Osteocyte (in vitro differentiated cells): ENCODE results near the gene GNG2. TPM values are rescaled to one million over a fixed set of nuclear protein-coding genes. Genes with fewer than 3 reads are reported as not detected.
A peak's percentile ranks its signal among the peaks of the same experiment; 100 is the strongest.
"Not testable (repeated sequence)": the region's sequence is repeated elsewhere in the genome, so short reads cannot be mapped to it uniquely, and the experiment has no call there.

Source experiments
- DNase-seq: peaks from one replicate; pipeline ENCODE4 v3.0.0; 2021; ENCODE audit warnings: mixed read lengths; ENCODE audit not compliant: unreplicated experiment; ENCODE audit errors: extremely low spot score
- H3K27ac Mint-ChIP-seq: one replicate; pipeline ENCODE4 v1.8.0; 2021; ENCODE audit warnings: mild to moderate bottlenecking, mixed read lengths; ENCODE audit not compliant: unreplicated experiment
- H3K27me3 Mint-ChIP-seq: one replicate; pipeline ENCODE4 v1.8.0; 2021; ENCODE audit warnings: mixed read lengths; ENCODE audit not compliant: unreplicated experiment
- H3K36me3 Mint-ChIP-seq: one replicate; pipeline ENCODE4 v1.8.0; 2021; ENCODE audit warnings: mixed read lengths; ENCODE audit not compliant: unreplicated experiment
- H3K4me1 Mint-ChIP-seq: one replicate; pipeline ENCODE4 v1.8.0; 2021; ENCODE audit warnings: mixed read lengths; ENCODE audit not compliant: unreplicated experiment
- H3K4me3 Mint-ChIP-seq: one replicate; pipeline ENCODE4 v1.8.0; 2021; ENCODE audit warnings: mild to moderate bottlenecking, moderate library complexity, mixed read lengths; ENCODE audit not compliant: unreplicated experiment
- H3K9me3 Mint-ChIP-seq: one replicate; pipeline ENCODE4 v1.8.0; 2021; ENCODE audit warnings: mixed read lengths; ENCODE audit not compliant: unreplicated experiment
- total RNA-seq: library from RNA; stranded (reverse); gene quantifications from 2 replicates; pipeline ENCODE4 v1.2.1, GENCODE V29; 2021
- TF ChIP-seq, protein P1 (sequence below): fragments of 200-600 bp; sonication (generic); IDR thresholded peaks from 2 replicates; pipeline ENCODE4 v1.5.0; 2021; ENCODE audit warnings: antibody characterized with exemption, mild to moderate bottlenecking, moderate library complexity

Gene GNG2
- total RNA-seq, 1 donor from 2014 or later, result 3.9 TPM

DNA sequence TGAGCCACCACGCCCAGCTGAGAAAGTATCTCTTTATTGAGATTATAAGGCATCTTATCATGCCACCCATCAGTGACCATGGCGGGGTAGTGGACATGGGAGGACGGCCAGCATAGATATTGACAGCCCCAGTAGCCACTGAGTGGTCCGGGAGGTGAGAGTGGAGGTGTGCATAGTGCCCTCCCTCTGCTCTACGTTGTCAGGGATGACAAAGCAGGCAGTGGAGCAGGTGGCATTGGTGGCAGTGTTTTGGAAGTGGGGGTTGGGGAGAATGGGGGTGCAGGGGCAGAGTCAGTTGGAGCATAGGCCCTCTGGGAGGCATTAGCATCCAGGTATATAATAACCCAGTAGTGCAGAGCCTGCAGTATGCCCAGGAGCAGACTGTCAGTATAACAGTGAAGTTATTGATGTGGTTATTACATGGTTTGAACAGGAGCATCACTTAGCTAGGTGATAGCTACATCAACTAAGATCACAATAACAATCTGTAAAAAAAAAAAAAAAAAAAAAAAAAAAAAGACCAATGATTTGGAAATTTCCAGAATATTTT, 41.1 kb downstream of the GNG2 start:
- H3K27me3 Mint-ChIP-seq, result no peaks in the 10 kb centered on the region
- no peak for DNase-seq
- H3K9me3 Mint-ChIP-seq, result no peaks in the 10 kb centered on the region
- TF ChIP-seq, protein P1, sequence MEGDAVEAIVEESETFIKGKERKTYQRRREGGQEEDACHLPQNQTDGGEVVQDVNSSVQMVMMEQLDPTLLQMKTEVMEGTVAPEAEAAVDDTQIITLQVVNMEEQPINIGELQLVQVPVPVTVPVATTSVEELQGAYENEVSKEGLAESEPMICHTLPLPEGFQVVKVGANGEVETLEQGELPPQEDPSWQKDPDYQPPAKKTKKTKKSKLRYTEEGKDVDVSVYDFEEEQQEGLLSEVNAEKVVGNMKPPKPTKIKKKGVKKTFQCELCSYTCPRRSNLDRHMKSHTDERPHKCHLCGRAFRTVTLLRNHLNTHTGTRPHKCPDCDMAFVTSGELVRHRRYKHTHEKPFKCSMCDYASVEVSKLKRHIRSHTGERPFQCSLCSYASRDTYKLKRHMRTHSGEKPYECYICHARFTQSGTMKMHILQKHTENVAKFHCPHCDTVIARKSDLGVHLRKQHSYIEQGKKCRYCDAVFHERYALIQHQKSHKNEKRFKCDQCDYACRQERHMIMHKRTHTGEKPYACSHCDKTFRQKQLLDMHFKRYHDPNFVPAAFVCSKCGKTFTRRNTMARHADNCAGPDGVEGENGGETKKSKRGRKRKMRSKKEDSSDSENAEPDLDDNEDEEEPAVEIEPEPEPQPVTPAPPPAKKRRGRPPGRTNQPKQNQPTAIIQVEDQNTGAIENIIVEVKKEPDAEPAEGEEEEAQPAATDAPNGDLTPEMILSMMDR, result no peak
- H3K27ac Mint-ChIP-seq, result no peak overlapping the region
- no peak overlapping the region for H3K4me3 Mint-ChIP-seq
- H3K4me1 Mint-ChIP-seq, result peaks cover 13% of the 10 kb centered on the region
- H3K36me3 Mint-ChIP-seq, result peaks cover 2% of the 10 kb centered on the region

DNA sequence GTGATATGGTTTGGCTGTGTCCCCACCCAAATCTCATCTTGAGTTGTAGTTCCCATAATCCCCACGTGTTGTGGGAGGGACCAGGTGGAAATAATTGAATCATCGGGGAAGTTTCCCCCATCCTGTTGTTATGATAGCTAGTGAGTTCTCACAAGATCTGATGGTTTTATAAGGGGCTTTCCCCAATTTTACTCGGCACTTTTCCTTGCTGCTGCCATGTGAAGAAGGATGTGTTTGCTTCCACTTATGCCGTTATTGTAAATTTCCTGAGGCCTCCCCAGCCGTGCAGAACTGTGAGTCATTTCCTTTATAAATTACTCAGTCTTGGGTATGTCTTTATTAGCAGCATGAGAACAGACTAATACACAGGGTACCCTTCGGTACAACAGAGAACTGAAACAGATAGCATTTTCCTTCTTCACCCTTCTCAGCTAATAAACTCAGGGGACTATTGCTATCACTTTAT, 45.3 kb downstream of the GNG2 start:
- Mint-ChIP-seq H3K4me1 (peaks cover 19% of the 10 kb centered on the region), H3K4me3 (peak overlapping the region; percentile 39), H3K27ac (peak overlapping the region; percentile 88)
- not testable (repeated sequence) for H3K36me3 Mint-ChIP-seq, DNase-seq, H3K27me3 Mint-ChIP-seq, H3K9me3 Mint-ChIP-seq
- TF ChIP-seq, protein P1, result peak; percentile 17

DNA sequence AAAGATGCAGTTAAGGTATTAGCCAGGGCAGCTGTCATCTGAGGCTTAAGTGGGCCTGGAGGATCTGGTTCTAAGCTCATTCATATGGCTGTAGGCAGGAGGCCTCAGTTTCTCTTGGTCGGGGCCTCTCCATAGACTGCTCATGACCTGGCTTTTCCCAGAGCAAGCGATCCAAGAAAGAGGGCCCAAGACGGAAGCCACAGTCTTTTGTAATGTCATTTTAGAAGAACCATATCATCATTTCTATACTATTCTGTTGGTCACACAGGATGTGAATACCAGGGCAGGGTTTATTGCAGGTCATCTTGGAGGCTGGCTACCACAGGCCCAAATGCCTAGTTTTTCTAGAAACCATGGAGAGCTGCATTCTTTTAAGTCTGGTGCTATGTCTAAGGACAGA, 47.7 kb downstream of the GNG2 start:
- Mint-ChIP-seq H3K4me3 (no peak overlapping the region), H3K9me3 (no peaks in the 10 kb centered on the region)

DNA sequence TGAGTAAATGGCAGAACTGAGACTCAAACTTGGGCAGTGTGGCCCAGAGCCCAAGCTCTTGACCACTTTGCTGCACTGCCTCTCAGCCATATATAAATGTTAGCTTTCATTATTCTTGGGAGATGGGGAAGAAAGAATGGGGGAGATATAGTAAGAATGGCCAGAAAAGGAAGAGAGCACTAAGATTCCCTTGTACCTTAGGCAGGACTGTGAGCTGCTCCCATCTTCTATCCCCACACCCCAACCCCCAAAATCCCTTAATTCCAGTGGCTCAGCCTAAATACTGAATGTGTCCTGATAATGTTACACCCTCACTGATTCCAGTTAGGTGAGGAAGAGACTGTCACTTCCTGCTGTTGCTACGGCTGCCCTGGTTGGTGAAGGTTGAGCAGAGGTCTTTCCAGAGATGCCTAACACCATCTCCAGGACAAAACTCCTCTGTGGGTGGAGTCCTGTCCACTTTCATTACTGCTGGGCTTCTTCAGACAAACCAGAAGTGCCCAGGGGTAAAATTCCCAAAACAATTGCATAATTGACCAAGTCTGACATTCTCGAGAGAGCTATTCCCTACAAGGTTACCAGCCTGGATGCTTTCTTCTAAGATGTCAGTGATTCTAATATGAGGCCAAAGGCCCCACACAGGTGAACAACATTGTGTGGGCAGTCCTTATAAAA, 51.8 kb downstream of the GNG2 start:
- TF ChIP-seq, protein P1, result no peak
- Mint-ChIP-seq H3K9me3 (no peaks in the 10 kb centered on the region), H3K27me3 (no peaks in the 10 kb centered on the region), H3K4me3 (no peak overlapping the region), H3K27ac (no peak overlapping the region), H3K4me1 (peaks cover 3% of the 10 kb centered on the region), H3K36me3 (no peaks in the 10 kb centered on the region)
- DNase-seq, result no peak

More for the DNA sequence above, 47.7 kb downstream of the GNG2 start:
- Mint-ChIP-seq H3K27me3 (no peaks in the 10 kb centered on the region), H3K4me1 (peaks cover 19% of the 10 kb centered on the region), H3K36me3 (no peaks in the 10 kb centered on the region), H3K27ac (no peak overlapping the region)
- no peak for DNase-seq
- TF ChIP-seq, protein P1, result no peak

DNA sequence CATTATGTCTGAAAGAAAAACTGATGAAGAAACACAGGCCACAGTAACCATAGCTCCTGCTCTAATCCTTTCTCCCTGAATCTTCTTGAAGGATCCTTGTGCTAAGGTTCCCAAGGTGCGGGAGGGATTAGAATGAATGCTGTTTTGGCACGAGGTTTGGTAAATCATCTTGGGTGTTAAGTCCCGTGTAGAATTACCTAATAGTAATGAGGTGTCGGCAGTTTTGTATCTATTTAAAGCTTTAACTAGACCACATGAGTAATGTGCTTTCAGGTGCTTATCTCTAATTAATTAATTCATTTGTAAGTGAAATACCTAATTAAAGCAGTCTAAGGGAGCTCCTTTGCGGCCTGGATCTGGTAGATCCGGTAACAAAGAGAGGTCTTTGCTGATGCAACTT, 53.9 kb downstream of the GNG2 start:
- H3K27me3 Mint-ChIP-seq, result no peaks in the 10 kb centered on the region
- no peak overlapping the region for H3K4me3 Mint-ChIP-seq
- H3K9me3 Mint-ChIP-seq, result no peaks in the 10 kb centered on the region
- H3K36me3 Mint-ChIP-seq, result no peaks in the 10 kb centered on the region
- no peak overlapping the region for H3K27ac Mint-ChIP-seq
- no peaks in the 10 kb centered on the region for H3K4me1 Mint-ChIP-seq
- no peak for DNase-seq
- TF ChIP-seq, protein P1, result no peak
